GM12872 (cell line): ENCODE results near the gene PI4KA.

Experiments used
- CTCF ChIP-seq: IDR thresholded peaks from 3 replicates; pipeline ENCODE4 v1.5.1; 2011; ENCODE audit warnings: low read depth, mild to moderate bottlenecking, low read length, moderate library complexity; ENCODE audit not compliant: insufficient read depth

PI4KA gene

GRCh38 chr22:20750461-20751184 is 108.0 kb downstream of the PI4KA start:
- TF ChIP-seq CTCF, result no peak

GRCh38 chr22:20749453-20749852 is 109.2 kb downstream of the PI4KA start:
- no peak for TF ChIP-seq CTCF

GRCh38 chr22:20748731-20749428 is 109.7 kb downstream of the PI4KA start:
- no peak for TF ChIP-seq CTCF

- no peak for TF ChIP-seq CTCF
Measured at GRCh38 chr22:20748082-20748481, 110.5 kb downstream of the PI4KA start.

- TF ChIP-seq CTCF, result no peak
Measured at GRCh38 chr22:20747223-20747622, 111.4 kb downstream of the PI4KA start.

- TF ChIP-seq CTCF, result no peak
Measured at GRCh38 chr22:20746431-20747189, 112.0 kb downstream of the PI4KA start.

GRCh38 chr22:20745119-20745518 is 113.5 kb downstream of the PI4KA start:
- TF ChIP-seq CTCF, result no peak
